NCI-H748 (cell line): Measurements from ENCODE around the gene S100A12.

ENCODE experiments used
- DNase-seq: peaks from one replicate; lab custom pipeline; 2025; ENCODE audit not compliant: unreplicated experiment; lab: John Stamatoyannopoulos, UW

S100A12 gene

DNA sequence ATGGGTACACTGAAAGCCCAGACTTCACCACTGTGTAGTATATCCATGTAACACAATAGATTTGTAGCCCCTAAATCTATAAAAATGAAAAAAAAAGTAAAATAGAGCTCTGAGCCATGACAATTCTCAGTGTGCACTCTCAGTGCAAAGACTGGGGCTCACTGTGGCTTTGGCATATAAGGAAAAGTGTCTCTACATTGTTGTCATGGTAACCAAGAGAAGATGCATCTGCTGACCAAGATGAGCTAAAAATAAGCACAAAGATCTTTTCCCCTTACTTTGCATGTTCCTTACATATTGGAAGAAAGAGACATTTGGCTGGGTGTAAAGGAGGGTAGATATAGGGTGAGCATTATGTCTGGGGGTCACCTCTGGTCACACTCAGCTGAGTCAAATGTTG is 38.8 kb downstream of the S100A12 start:
- DNase-seq, result no peak

DNA sequence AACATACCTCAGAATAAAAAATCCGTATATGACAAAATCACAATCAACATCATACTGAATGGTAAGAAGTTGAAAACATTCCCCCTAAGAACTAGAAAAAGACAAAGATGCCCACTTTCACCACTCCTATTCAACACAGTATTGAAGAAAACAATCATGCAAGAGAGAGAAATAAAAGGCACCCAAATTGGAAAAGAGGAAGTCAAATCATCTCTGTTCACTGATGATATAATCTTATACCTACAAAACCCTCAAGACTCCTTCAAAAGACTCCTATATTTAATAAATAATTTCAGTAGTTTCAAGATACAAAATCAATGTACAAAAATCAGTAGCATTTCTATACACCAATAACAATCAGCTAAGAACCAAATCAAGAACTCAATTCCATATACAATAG is 41.5 kb downstream of the S100A12 start:
- DNase-seq, result no peak

DNA sequence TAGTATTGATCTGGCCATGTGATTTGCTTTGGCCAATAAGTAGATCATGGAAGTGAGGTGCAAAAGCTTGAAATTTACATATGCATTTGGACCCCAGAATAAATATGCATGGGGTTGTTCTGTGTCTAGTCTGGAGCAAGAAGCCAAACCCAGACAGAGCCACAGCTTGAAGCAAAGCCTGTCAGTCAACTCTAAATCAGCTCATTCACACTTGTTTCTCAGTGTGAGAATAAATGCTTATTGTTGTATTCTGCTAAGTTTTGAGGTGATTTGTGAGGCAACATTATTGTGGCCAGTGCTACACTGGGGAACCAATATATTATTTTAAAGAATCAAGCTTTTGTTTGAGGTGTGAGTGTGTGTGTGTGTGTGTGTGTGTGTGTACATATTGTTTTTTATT is 50.5 kb downstream of the S100A12 start:
- no peak for DNase-seq
